ENCODE results near the gene ADRA1B. TPM values are rescaled to one million over a fixed set of nuclear protein-coding genes. Genes with fewer than 3 reads are reported as not detected.
A peak's percentile ranks its signal among the peaks of the same experiment; 100 is the strongest.

ADRA1B gene
- 0.80 TPM for polyA plus RNA-seq (2013, experiment 1 of 2)
- 0.70 TPM for polyA plus RNA-seq (2013, experiment 2 of 2)

DNA sequence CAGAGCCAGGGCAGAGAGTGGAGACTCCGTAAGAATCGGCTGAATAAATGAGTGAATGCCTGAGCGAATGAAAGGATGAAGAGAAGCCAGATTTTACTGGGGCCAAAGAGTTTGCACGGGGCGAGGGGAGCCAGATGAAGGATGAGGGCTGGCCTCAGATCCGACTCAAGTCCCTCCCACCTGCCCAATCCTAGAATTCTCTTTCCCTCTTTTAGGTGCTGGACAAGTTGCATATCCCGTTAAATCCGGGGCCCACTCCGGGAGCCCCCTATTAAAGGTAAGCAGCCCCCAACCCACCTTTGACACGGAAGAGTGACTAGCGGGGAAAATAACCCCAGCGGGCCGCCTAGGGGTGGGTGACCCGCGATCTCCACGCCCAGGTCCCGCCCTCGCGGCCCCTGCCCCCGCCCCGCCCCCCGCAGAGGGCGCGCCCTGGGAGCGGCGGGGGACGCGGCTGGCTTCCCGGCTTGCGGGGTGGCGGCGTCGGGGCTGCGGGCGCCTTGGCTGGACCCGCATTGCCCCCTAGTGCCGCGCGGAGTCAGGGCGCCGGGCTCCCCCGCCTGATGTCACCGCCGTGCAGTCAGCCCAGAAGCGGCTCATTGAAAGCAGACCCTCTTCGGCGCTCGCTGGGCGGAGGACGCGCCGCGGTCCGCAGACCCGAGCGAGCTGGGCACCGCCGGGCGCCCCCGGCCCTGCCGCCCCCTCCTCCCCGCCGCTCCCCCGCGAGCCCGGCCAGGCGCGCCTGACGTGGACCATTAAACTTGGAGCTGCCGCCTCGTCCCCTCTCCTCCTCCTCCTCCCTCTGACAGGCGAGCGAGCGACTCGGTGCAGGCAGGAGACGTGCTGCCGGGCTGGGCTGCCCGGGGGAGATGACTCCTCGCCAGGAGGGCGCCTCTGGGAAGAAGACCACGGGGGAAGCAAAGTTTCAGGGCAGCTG is at the start of gene ADRA1B:
ADRA1B (plus strand) TSS at position 579 of the 937 bp plus-strand sequence. CDS start 424 bp downstream, outside the sequence.
- Histone ChIP-seq H4K8ac (ENCODE audit: low read length) (no peak within 1 kb of the TSS), H2BK5ac (ENCODE audit: low read depth, low read length, poor library complexity, severe bottlenecking) (no peak within 1 kb of the TSS), H2AK5ac (ENCODE audit: low read length, severe bottlenecking) (peak within 1 kb of the TSS; percentile 50), H3K27ac (ENCODE audit: low read length, poor library complexity, severe bottlenecking) (no peak within 1 kb of the TSS), H3K18ac (ENCODE audit: low read depth in 1 of 2, low read length in 2 of 2) (no peak within 1 kb of the TSS), H2BK12ac (ENCODE audit: low read length in 2 of 2) (peak within 1 kb of the TSS; percentile 43 to 64), H2AFZ (ENCODE audit: low read depth, low read length) (peak within 1 kb of the TSS; percentile 18), H3K36me3 (ENCODE audit: control insufficient read depth in 1 of 2, insufficient read depth in 2 of 2, low read depth in 1 of 2, low read length in 2 of 2) (no peaks in the 10 kb centered on the region), H2BK120ac (ENCODE audit: low read depth, low read length) (no peak within 1 kb of the TSS), H3K4me1 (ENCODE audit: control insufficient read depth, insufficient read depth, low read depth, low read length) (peaks cover 32% of the 10 kb centered on the region), H3K14ac (ENCODE audit: low read length in 2 of 2) (no peak within 1 kb of the TSS), H3K4ac (ENCODE audit: low read depth in 1 of 2, low read length in 2 of 2) (peak within 1 kb of the TSS in 1 of 2 experiments; percentile 15), H3K9me3 (ENCODE audit: control insufficient read depth, low read length) (no peaks in the 10 kb centered on the region), H2BK15ac (ENCODE audit: low read depth, poor library complexity, severe bottlenecking) (peak within 1 kb of the TSS; percentile 15), H3K4me3 (ENCODE audit: insufficient read depth in 1 of 2, low read depth in 1 of 2, low read length in 2 of 2) (peak within 1 kb of the TSS; percentile 48 to 62), H3K4me2 (ENCODE audit: low read length, poor library complexity, severe bottlenecking) (peak within 1 kb of the TSS; percentile 87), H3K23ac (ENCODE audit: low read length in 2 of 2) (peak within 1 kb of the TSS in 1 of 2 experiments; percentile 53), H4K91ac (ENCODE audit: low read length) (no peak within 1 kb of the TSS), H3K9ac (ENCODE audit: low read length) (peak within 1 kb of the TSS; percentile 23), H3K79me1 (replicated peaks; ENCODE audit: low read length, poor library complexity, severe bottlenecking) (no peaks in the 10 kb centered on the region), H3K27me3 (ENCODE audit: control insufficient read depth in 1 of 2, insufficient read depth in 1 of 2, low read length in 2 of 2) (peaks cover 0 to 78% of the 10 kb centered on the region in 2 experiments)
- WGBS, result under 1% methylated on average over 52 of the region's 81 CpGs
- DNase-seq, result peak; percentile 67

DNA sequence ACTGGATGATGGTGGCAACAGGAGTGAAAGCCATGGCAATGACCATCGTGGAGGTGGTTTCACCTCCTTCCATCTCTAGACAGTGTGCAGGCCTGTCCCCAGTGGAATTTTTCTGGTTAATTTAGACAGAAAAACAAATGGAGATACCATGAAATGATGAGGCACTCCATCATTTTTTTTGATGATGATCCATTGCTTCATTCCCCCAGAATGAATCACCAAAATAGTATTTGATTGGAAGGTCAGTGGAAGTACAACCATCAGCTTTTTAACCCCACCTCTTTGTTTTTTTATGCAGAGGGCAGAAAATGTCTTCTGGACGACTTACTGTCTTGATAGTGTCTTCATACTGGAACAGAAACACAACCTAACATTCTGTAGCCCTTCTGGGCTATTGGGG is 42.6 kb upstream of the ADRA1B start:
- Histone ChIP-seq H3K79me1 (replicated peaks; ENCODE audit: low read length, poor library complexity, severe bottlenecking) (no peaks in the 10 kb centered on the region), H3K4me3 (ENCODE audit: insufficient read depth in 1 of 2, low read depth in 1 of 2, low read length in 2 of 2) (no peak overlapping the region)

DNA sequence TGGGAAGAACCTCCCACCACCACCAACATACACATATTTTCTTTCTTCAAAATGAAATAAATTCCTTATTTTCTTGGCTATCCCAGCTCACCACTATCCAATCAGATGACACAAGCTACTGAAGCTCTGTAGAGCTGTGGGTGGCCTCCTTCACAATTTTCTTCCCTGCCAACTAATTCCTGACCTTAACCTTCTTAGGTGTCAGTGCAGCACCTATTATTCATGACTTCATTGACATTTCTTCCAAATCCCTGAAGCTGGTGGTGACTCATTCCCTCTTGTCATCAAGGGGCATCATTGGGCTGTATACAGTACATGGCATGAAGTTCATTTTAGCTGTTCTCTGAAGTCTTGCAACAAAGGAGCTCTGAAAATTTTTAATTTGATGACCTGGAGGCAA is 42.0 kb upstream of the ADRA1B start:
- Histone ChIP-seq H3K4ac (ENCODE audit: low read depth in 1 of 2, low read length in 2 of 2) (no peak overlapping the region), H3K9me3 (ENCODE audit: control insufficient read depth, low read length) (no peaks in the 10 kb centered on the region), H2BK15ac (ENCODE audit: low read depth, poor library complexity, severe bottlenecking) (no peak overlapping the region), H2AK5ac (ENCODE audit: low read length, severe bottlenecking) (no peak overlapping the region), H2BK12ac (ENCODE audit: low read length in 2 of 2) (no peak overlapping the region), H4K91ac (ENCODE audit: low read length) (no peak overlapping the region), H3K18ac (ENCODE audit: low read depth in 1 of 2, low read length in 2 of 2) (no peak overlapping the region), H3K4me2 (ENCODE audit: low read length, poor library complexity, severe bottlenecking) (no peak overlapping the region), H2BK5ac (ENCODE audit: low read depth, low read length, poor library complexity, severe bottlenecking) (no peak overlapping the region), H4K8ac (ENCODE audit: low read length) (no peak overlapping the region), H3K36me3 (ENCODE audit: control insufficient read depth in 1 of 2, insufficient read depth in 2 of 2, low read depth in 1 of 2, low read length in 2 of 2) (no peaks in the 10 kb centered on the region), H3K14ac (ENCODE audit: low read length in 2 of 2) (no peak overlapping the region), H3K4me3 (ENCODE audit: insufficient read depth in 1 of 2, low read depth in 1 of 2, low read length in 2 of 2) (no peak overlapping the region), H2BK120ac (ENCODE audit: low read depth, low read length) (no peak overlapping the region), H3K9ac (ENCODE audit: low read length) (no peak overlapping the region), H3K79me1 (replicated peaks; ENCODE audit: low read length, poor library complexity, severe bottlenecking) (no peaks in the 10 kb centered on the region), H3K23ac (ENCODE audit: low read length in 2 of 2) (no peak overlapping the region), H3K27me3 (ENCODE audit: control insufficient read depth in 1 of 2, insufficient read depth in 1 of 2, low read length in 2 of 2) (peaks cover 3 to 65% of the 10 kb centered on the region in 2 experiments), H2AFZ (ENCODE audit: low read depth, low read length) (no peak overlapping the region), H3K27ac (ENCODE audit: low read length, poor library complexity, severe bottlenecking) (no peak overlapping the region), H3K4me1 (ENCODE audit: control insufficient read depth, insufficient read depth, low read depth, low read length) (peaks cover 3% of the 10 kb centered on the region)
- DNase-seq, result peak; percentile 48

More for the DNA sequence above, 42.6 kb upstream of the ADRA1B start:
- Histone ChIP-seq H3K9ac (ENCODE audit: low read length) (no peak overlapping the region), H2BK12ac (ENCODE audit: low read length in 2 of 2) (no peak overlapping the region), H3K4me1 (ENCODE audit: control insufficient read depth, insufficient read depth, low read depth, low read length) (no peaks in the 10 kb centered on the region), H3K27me3 (ENCODE audit: control insufficient read depth in 1 of 2, insufficient read depth in 1 of 2, low read length in 2 of 2) (peaks cover 6 to 71% of the 10 kb centered on the region in 2 experiments), H2AFZ (ENCODE audit: low read depth, low read length) (no peak overlapping the region), H3K18ac (ENCODE audit: low read depth in 1 of 2, low read length in 2 of 2) (no peak overlapping the region), H3K36me3 (ENCODE audit: control insufficient read depth in 1 of 2, insufficient read depth in 2 of 2, low read depth in 1 of 2, low read length in 2 of 2) (no peaks in the 10 kb centered on the region), H3K14ac (ENCODE audit: low read length in 2 of 2) (no peak overlapping the region), H2AK5ac (ENCODE audit: low read length, severe bottlenecking) (no peak overlapping the region), H3K9me3 (ENCODE audit: control insufficient read depth, low read length) (no peaks in the 10 kb centered on the region), H3K4ac (ENCODE audit: low read depth in 1 of 2, low read length in 2 of 2) (no peak overlapping the region), H3K27ac (ENCODE audit: low read length, poor library complexity, severe bottlenecking) (no peak overlapping the region), H2BK120ac (ENCODE audit: low read depth, low read length) (no peak overlapping the region), H3K23ac (ENCODE audit: low read length in 2 of 2) (no peak overlapping the region), H3K4me2 (ENCODE audit: low read length, poor library complexity, severe bottlenecking) (no peak overlapping the region), H2BK5ac (ENCODE audit: low read depth, low read length, poor library complexity, severe bottlenecking) (no peak overlapping the region), H4K8ac (ENCODE audit: low read length) (no peak overlapping the region), H2BK15ac (ENCODE audit: low read depth, poor library complexity, severe bottlenecking) (no peak overlapping the region), H4K91ac (ENCODE audit: low read length) (no peak overlapping the region)
- DNase-seq, result no peak
- WGBS, result no CpG with 5 or more reads among the region's 2 CpGs

DNA sequence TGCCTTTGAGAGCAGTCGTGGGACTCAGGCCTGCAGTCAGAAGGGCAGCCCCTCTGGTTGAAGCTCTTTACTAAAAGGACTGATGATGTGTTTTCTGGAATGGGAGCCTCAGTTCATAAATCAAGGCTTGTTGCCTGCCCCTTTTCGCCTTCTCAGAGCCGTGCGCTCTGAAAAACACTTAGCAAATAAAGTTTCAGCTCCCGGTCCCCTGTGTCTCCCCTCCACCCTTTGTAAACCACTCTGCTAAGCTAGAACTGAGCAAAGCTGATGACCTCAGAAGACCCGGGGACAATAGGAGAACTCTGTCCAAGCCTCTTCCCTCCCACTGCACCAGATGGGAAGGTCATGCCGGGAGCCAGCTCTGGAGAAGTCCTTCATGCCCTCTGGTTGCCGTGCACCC is 39.3 kb upstream of the ADRA1B start:
- Histone ChIP-seq H3K4ac (ENCODE audit: low read depth in 1 of 2, low read length in 2 of 2) (no peak overlapping the region), H3K9ac (ENCODE audit: low read length) (no peak overlapping the region), H3K23ac (ENCODE audit: low read length in 2 of 2) (no peak overlapping the region), H4K91ac (ENCODE audit: low read length) (no peak overlapping the region), H3K36me3 (ENCODE audit: control insufficient read depth in 1 of 2, insufficient read depth in 2 of 2, low read depth in 1 of 2, low read length in 2 of 2) (no peaks in the 10 kb centered on the region), H2BK120ac (ENCODE audit: low read depth, low read length) (no peak overlapping the region), H3K14ac (ENCODE audit: low read length in 2 of 2) (no peak overlapping the region), H3K4me2 (ENCODE audit: low read length, poor library complexity, severe bottlenecking) (no peak overlapping the region), H3K79me1 (replicated peaks; ENCODE audit: low read length, poor library complexity, severe bottlenecking) (no peaks in the 10 kb centered on the region), H2AFZ (ENCODE audit: low read depth, low read length) (no peak overlapping the region), H2BK15ac (ENCODE audit: low read depth, poor library complexity, severe bottlenecking) (no peak overlapping the region), H2BK12ac (ENCODE audit: low read length in 2 of 2) (no peak overlapping the region), H2AK5ac (ENCODE audit: low read length, severe bottlenecking) (no peak overlapping the region), H3K18ac (ENCODE audit: low read depth in 1 of 2, low read length in 2 of 2) (no peak overlapping the region), H3K9me3 (ENCODE audit: control insufficient read depth, low read length) (no peaks in the 10 kb centered on the region), H3K27ac (ENCODE audit: low read length, poor library complexity, severe bottlenecking) (no peak overlapping the region), H4K8ac (ENCODE audit: low read length) (no peak overlapping the region), H3K4me1 (ENCODE audit: control insufficient read depth, insufficient read depth, low read depth, low read length) (peaks cover 5% of the 10 kb centered on the region), H3K4me3 (ENCODE audit: insufficient read depth in 1 of 2, low read depth in 1 of 2, low read length in 2 of 2) (no peak overlapping the region), H2BK5ac (ENCODE audit: low read depth, low read length, poor library complexity, severe bottlenecking) (no peak overlapping the region), H3K27me3 (ENCODE audit: control insufficient read depth in 1 of 2, insufficient read depth in 1 of 2, low read length in 2 of 2) (peaks cover 0 to 49% of the 10 kb centered on the region in 2 experiments)
- WGBS, result 89% methylated on average over 8 of the region's 8 CpGs
- DNase-seq, result no peak

All from mesenchymal stem cell (in vitro differentiated cells and primary cell).